MM.1S (cell line): ENCODE results near the gene RPS3.
"Not testable (repeated sequence)": the region's sequence is repeated elsewhere in the genome, so short reads cannot be mapped to it uniquely, and the experiment has no call there.

Experiments
- DNase-seq: peaks from one replicate; pipeline ENCODE4 v3.0.0-alpha.2; 2015
- H2AFZ ChIP-seq: fragments of 300-600 bp; sonication (generic); 2 replicates; pipeline ENCODE4 v1.6.0; 2016; ENCODE audit warnings: antibody characterized with exemption, low read length
- H3F3A ChIP-seq: fragments of 300-600 bp; sonication (generic); 2 replicates; pipeline ENCODE4 v1.6.1; 2016; ENCODE audit warnings: mild to moderate bottlenecking, antibody characterized with exemption, low read length, moderate library complexity, mixed read lengths; ENCODE audit not compliant: insufficient read depth
- H3K27ac ChIP-seq: fragments of 300-600 bp; sonication (generic); 2 replicates; pipeline ENCODE4 v1.5.1; 2016; ENCODE audit warnings: mild to moderate bottlenecking, low read length
- H3K27me3 ChIP-seq: fragments of 300-600 bp; sonication (generic); replicated peaks from 2 replicates; pipeline ENCODE4 v1.6.0; 2016; ENCODE audit warnings: low read length; ENCODE audit not compliant: insufficient read depth
- H3K36me3 ChIP-seq: fragments of 300-600 bp; sonication (generic); replicated peaks from 2 replicates; pipeline ENCODE4 v1.6.1; 2016; ENCODE audit warnings: mild to moderate bottlenecking, low read length, mixed read lengths; ENCODE audit not compliant: insufficient read depth
- H3K4me1 ChIP-seq: fragments of 300-600 bp; sonication (generic); 2 replicates; pipeline ENCODE4 v1.6.1; 2016; ENCODE audit warnings: low read length, mixed read lengths
- H3K4me2 ChIP-seq: fragments of 300-600 bp; sonication (generic); 2 replicates; pipeline ENCODE4 v1.6.0; 2016; ENCODE audit warnings: low read depth, low read length
- H3K4me3 ChIP-seq: fragments of 300-600 bp; sonication (generic); 2 replicates; pipeline ENCODE4 v1.5.1; 2016; ENCODE audit warnings: low read length, mixed read lengths
- H3K79me2 ChIP-seq: fragments of 300-600 bp; sonication (generic); 2 replicates; pipeline ENCODE4 v1.6.1; 2016; ENCODE audit warnings: mixed run types, low read length, mixed read lengths
- H3K9ac ChIP-seq: fragments of 300-600 bp; sonication (generic); 2 replicates; pipeline ENCODE4 v1.6.1; 2016; ENCODE audit warnings: low read length, mixed read lengths
- H3K9me2 ChIP-seq: fragments of 300-600 bp; sonication (generic); replicated peaks from 2 replicates; pipeline ENCODE4 v1.6.1; 2016; ENCODE audit warnings: mild to moderate bottlenecking, low read length, mixed read lengths; ENCODE audit not compliant: insufficient read depth
- H3K9me3 ChIP-seq: fragments of 300-600 bp; sonication (generic); replicated peaks from 2 replicates; pipeline ENCODE4 v1.6.1; 2016; ENCODE audit warnings: mild to moderate bottlenecking, low read length, mixed read lengths; ENCODE audit not compliant: insufficient read depth
- H4K20me1 ChIP-seq: fragments of 300-600 bp; sonication (generic); 2 replicates; pipeline ENCODE4 v1.6.1; 2016; ENCODE audit warnings: mild to moderate bottlenecking, low read length, moderate library complexity, mixed read lengths; ENCODE audit not compliant: insufficient read depth
- EZH2 ChIP-seq: fragments of 300-600 bp; sonication (generic); optimal IDR thresholded peaks from 2 replicates; pipeline ENCODE3; 2017; ENCODE audit warnings: low read depth, mild to moderate bottlenecking, antibody characterized with exemption, low read length, mixed read lengths
- EZH2phosphoT487 ChIP-seq: fragments of 300-600 bp; sonication (generic); IDR thresholded peaks from 2 replicates; pipeline ENCODE4 v1.6.1; 2018; ENCODE audit warnings: antibody characterized with exemption, low read length
- TF ChIP-seq, protein P1 (sequence below): fragments of 300-600 bp; sonication (generic); IDR thresholded peaks from 2 replicates; pipeline ENCODE4 v1.5.1; 2016; ENCODE audit warnings: antibody characterized with exemption, low read length, mixed read lengths

RPS3 gene

DNA sequence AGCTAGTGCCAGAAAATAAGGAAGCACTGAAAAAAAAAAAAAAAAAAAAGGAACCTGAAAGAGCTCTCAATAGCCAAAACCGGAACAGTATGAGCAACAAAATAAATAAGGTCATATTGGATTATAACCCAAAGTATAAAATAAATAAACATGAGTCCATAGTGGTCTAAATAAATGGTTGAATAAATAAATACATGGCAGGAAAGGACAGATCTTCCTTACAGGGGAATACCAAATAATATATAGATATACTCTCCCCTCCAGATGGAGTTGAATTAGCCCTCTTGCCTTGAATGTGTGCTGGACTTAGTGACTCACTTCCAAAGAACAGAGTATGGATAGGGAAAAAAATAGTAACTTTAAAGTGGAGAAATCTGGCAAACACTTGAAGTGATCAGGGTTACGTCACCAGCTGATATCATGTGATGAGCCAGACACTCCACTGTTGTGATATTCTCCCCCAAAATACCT, 33.6 kb upstream of the RPS3 start:
- Histone ChIP-seq H2AFZ (no peak overlapping the region), H4K20me1 (no peaks in the 10 kb centered on the region), H3K9ac (no peak overlapping the region), H3K9me2 (no peaks in the 10 kb centered on the region), H3K9me3 (no peaks in the 10 kb centered on the region), H3K4me1 (no peaks in the 10 kb centered on the region), H3K27ac (no peak overlapping the region), H3K4me3 (no peak overlapping the region), H3K27me3 (no peaks in the 10 kb centered on the region; the same call in 1 of the 2 replicates), H3K79me2 (no peaks in the 10 kb centered on the region), H3K4me2 (no peak overlapping the region), H3K36me3 (no peaks in the 10 kb centered on the region), H3F3A (no peaks in the 10 kb centered on the region)
- DNase-seq, result no peak
- TF ChIP-seq EZH2 (no peak), EZH2phosphoT487 (no peak)
- TF ChIP-seq, protein P1, sequence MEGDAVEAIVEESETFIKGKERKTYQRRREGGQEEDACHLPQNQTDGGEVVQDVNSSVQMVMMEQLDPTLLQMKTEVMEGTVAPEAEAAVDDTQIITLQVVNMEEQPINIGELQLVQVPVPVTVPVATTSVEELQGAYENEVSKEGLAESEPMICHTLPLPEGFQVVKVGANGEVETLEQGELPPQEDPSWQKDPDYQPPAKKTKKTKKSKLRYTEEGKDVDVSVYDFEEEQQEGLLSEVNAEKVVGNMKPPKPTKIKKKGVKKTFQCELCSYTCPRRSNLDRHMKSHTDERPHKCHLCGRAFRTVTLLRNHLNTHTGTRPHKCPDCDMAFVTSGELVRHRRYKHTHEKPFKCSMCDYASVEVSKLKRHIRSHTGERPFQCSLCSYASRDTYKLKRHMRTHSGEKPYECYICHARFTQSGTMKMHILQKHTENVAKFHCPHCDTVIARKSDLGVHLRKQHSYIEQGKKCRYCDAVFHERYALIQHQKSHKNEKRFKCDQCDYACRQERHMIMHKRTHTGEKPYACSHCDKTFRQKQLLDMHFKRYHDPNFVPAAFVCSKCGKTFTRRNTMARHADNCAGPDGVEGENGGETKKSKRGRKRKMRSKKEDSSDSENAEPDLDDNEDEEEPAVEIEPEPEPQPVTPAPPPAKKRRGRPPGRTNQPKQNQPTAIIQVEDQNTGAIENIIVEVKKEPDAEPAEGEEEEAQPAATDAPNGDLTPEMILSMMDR, result no peak

DNA sequence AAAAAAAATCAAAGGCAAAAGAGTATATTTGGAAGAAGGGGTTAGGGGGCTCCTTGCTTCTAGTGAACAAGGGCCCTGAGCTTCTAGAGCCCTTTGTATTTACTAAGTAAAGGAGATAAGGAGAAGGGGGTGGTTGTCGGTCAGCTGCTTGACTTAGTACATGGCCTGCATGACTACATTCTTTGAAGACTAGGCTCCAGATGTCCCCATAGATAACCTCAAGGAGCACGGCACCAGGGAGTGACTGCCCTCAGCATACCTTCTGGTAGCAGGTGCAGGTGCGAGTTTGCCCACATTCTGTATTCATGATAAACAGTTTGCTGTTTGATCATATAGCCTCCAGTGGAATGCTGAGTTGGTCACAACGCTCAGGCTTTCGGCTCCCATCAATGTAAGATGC, 32.5 kb upstream of the RPS3 start:
- H3K36me3 ChIP-seq, H3K9me3 ChIP-seq, DNase-seq, H3K4me3 ChIP-seq, H3F3A ChIP-seq, H3K79me2 ChIP-seq, H3K4me2 ChIP-seq, H3K4me1 ChIP-seq, H3K9me2 ChIP-seq, H3K27me3 ChIP-seq, H3K9ac ChIP-seq, H2AFZ ChIP-seq, H4K20me1 ChIP-seq, H3K27ac ChIP-seq: not testable (repeated sequence)

DNA sequence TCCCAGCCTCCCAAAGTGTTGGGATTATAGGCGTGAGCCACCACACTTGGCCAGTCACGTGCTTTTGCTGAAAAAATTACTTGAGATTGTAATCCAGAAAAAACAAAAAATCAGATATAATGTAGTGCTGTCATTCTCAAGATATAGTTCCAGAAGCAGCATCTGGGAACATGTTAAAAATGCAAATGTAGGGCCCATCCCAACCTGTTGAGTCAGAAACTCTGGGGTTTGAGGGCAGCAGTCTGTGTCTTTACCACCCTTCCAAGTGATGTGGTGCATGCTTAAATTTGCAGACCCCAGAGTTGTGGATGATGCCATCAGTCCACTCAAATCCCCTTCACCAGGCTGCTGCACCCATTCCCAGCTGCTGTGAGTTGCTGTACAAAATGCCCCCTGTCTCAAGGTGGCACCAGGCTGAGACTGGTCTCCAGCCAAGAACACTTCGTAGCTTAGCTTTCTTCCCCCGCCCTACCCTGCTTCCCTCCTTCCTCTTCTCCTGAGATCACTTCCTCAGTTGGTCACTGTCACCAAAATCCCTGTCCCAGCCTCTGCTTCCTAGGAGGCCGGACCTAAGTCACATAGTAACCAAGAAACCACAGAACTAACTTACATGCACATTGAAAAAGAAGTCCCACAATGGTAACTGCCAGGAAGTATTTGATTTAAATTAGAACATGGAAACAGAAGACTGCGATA, 29.6 kb upstream of the RPS3 start:
- Histone ChIP-seq H3K36me3 (no peaks in the 10 kb centered on the region), H3K4me3 (no peak overlapping the region), H2AFZ (no peak overlapping the region), H3K9ac (no peak overlapping the region), H3F3A (no peaks in the 10 kb centered on the region), H3K4me1 (no peaks in the 10 kb centered on the region), H3K79me2 (no peaks in the 10 kb centered on the region), H3K4me2 (no peak overlapping the region), H4K20me1 (no peaks in the 10 kb centered on the region), H3K27me3 (peaks cover 9% of the 10 kb centered on the region), H3K27ac (no peak overlapping the region), H3K9me2 (no peaks in the 10 kb centered on the region), H3K9me3 (no peaks in the 10 kb centered on the region)
- no peak for TF ChIP-seq EZH2
- TF ChIP-seq, protein P1, result no peak
- no peak for TF ChIP-seq EZH2phosphoT487
- no peak for DNase-seq
